Astrocyte (in vitro differentiated cells and primary cell): ENCODE measurements around the gene SETD1B. TPM values are rescaled to one million over a fixed set of nuclear protein-coding genes. Genes with fewer than 3 reads are reported as not detected.

ENCODE experiments used
- DNase-seq: peaks from one replicate; pipeline ENCODE4 v3.0.0-alpha.2; 2010; ENCODE audit warnings: low read depth
- FAIRE-seq: peaks from 2 replicates; lab custom pipeline; 2011; peaks lifted over from hg19 to GRCh38; lab: Jason Lieb, UNC
- H2AFZ ChIP-seq: 2 replicates; pipeline ENCODE4 v1.6.0; 2012; ENCODE audit warnings: low read depth, low read length, inconsistent platforms
- H3K27ac ChIP-seq: 2 replicates; pipeline ENCODE4 v1.5.1; 2011; ENCODE audit warnings: low read depth, low read length, inconsistent platforms
- H3K27me3 ChIP-seq: 2 replicates; pipeline ENCODE4 v1.6.0; 2011; ENCODE audit warnings: low read length, inconsistent platforms; ENCODE audit not compliant: insufficient read depth
- H3K36me3 ChIP-seq: 2 replicates; pipeline ENCODE4 v1.5.1; 2011; ENCODE audit warnings: low read length, inconsistent platforms; ENCODE audit not compliant: insufficient read depth
- H3K4me1 ChIP-seq: 2 replicates; pipeline ENCODE4 v1.5.1; 2011; ENCODE audit warnings: low read length, inconsistent platforms; ENCODE audit not compliant: insufficient read depth
- H3K4me2 ChIP-seq: 2 replicates; pipeline ENCODE4 v1.6.0; 2012; ENCODE audit warnings: low read length, inconsistent platforms
- H3K4me3 ChIP-seq: 2 replicates; pipeline ENCODE4 v1.5.1; 2011; ENCODE audit warnings: low read depth, mild to moderate bottlenecking, low read length, inconsistent platforms; ENCODE audit not compliant: insufficient read depth
- H3K79me2 ChIP-seq: 2 replicates; pipeline ENCODE4 v1.6.0; 2012; ENCODE audit warnings: mild to moderate bottlenecking, low read length, inconsistent platforms; ENCODE audit not compliant: insufficient read depth
- H3K9ac ChIP-seq: 2 replicates; pipeline ENCODE4 v1.6.0; 2012; ENCODE audit warnings: mild to moderate bottlenecking, low read length, inconsistent platforms
- H3K9me3 ChIP-seq: 2 replicates; pipeline ENCODE4 v1.5.1; 2012; ENCODE audit warnings: low read depth, mild to moderate bottlenecking, low read length, inconsistent platforms; ENCODE audit not compliant: insufficient read depth
- H4K20me1 ChIP-seq: 2 replicates; pipeline ENCODE4 v1.6.0; 2012; ENCODE audit warnings: low read length, inconsistent platforms; ENCODE audit not compliant: insufficient read depth
- H3K27ac Mint-ChIP-seq: one replicate; pipeline ENCODE4 v1.8.0; 2021; ENCODE audit warnings: mild to moderate bottlenecking, mixed read lengths; ENCODE audit not compliant: unreplicated experiment
- H3K27me3 Mint-ChIP-seq: one replicate; pipeline ENCODE4 v1.8.0; 2021; ENCODE audit warnings: low read depth, mixed read lengths; ENCODE audit not compliant: unreplicated experiment
- H3K36me3 Mint-ChIP-seq: one replicate; pipeline ENCODE4 v1.8.0; 2021; ENCODE audit warnings: low read depth, mixed read lengths; ENCODE audit not compliant: unreplicated experiment
- H3K4me1 Mint-ChIP-seq: one replicate; pipeline ENCODE4 v1.8.0; 2021; ENCODE audit warnings: low read depth, mixed read lengths; ENCODE audit not compliant: unreplicated experiment
- H3K4me3 Mint-ChIP-seq: one replicate; pipeline ENCODE4 v1.8.0; 2021; ENCODE audit warnings: mild to moderate bottlenecking, moderate library complexity, mixed read lengths; ENCODE audit not compliant: unreplicated experiment
- H3K9me3 Mint-ChIP-seq: one replicate; pipeline ENCODE4 v1.8.0; 2021; ENCODE audit warnings: mild to moderate bottlenecking, mixed read lengths; ENCODE audit not compliant: unreplicated experiment
- EZH2 ChIP-seq: IDR thresholded peaks from 2 replicates; pipeline ENCODE4 v1.6.1; 2012; ENCODE audit warnings: mild to moderate bottlenecking, low read length, inconsistent platforms; ENCODE audit not compliant: insufficient read depth
- total RNA-seq: library from RNA; stranded (reverse); gene quantifications from 2 replicates; pipeline ENCODE4 v1.2.1, GENCODE V29; 2021
- TF ChIP-seq, protein P1 (sequence below): IDR thresholded peaks from 2 replicates; pipeline ENCODE4 v1.5.1; 2011; ENCODE audit warnings: low read depth, mild to moderate bottlenecking, inconsistent platforms, low read length, moderate library complexity; ENCODE audit not compliant: insufficient read depth

SETD1B gene
- total RNA-seq, 1 donor from 2014 or later, result 24.0 TPM

DNA sequence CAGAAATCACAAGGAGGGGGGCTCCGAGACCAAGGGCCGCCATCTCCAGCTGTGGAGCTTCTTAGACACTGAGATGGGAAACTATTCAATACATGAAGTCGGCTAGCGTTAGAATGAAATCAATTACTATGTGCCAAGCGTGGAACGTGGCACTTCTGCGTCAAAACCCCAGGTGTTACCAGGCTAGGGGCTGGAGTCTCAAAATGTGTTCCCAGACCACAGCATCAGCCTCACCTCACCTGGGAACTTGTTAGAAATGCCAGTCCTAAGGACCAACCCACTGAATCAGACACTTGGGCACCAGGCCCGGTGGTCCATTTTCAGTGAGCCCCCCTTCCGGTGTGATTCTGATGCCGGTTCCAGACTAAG, 5.0 kb upstream of the SETD1B start:
- TF ChIP-seq, protein P1, sequence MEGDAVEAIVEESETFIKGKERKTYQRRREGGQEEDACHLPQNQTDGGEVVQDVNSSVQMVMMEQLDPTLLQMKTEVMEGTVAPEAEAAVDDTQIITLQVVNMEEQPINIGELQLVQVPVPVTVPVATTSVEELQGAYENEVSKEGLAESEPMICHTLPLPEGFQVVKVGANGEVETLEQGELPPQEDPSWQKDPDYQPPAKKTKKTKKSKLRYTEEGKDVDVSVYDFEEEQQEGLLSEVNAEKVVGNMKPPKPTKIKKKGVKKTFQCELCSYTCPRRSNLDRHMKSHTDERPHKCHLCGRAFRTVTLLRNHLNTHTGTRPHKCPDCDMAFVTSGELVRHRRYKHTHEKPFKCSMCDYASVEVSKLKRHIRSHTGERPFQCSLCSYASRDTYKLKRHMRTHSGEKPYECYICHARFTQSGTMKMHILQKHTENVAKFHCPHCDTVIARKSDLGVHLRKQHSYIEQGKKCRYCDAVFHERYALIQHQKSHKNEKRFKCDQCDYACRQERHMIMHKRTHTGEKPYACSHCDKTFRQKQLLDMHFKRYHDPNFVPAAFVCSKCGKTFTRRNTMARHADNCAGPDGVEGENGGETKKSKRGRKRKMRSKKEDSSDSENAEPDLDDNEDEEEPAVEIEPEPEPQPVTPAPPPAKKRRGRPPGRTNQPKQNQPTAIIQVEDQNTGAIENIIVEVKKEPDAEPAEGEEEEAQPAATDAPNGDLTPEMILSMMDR, result no peak
- TF ChIP-seq EZH2, result no peak
- peaks cover 36% of the 10 kb centered on the region for H3K4me1 Mint-ChIP-seq
- H3K4me3 ChIP-seq, result peak overlapping the region; percentile 46
- H3K4me3 Mint-ChIP-seq, result peak overlapping the region; percentile 86
- peaks cover 65% of the 10 kb centered on the region for H3K79me2 ChIP-seq
- H3K4me2 ChIP-seq, result peak overlapping the region; percentile 91
- H3K27me3 Mint-ChIP-seq, result no peaks in the 10 kb centered on the region
- H3K36me3 ChIP-seq, result no peaks in the 10 kb centered on the region
- H4K20me1 ChIP-seq, result peaks cover 25% of the 10 kb centered on the region
- no peak overlapping the region for H2AFZ ChIP-seq
- DNase-seq (no peak), FAIRE-seq (no peak)
- H3K9me3 Mint-ChIP-seq, result no peaks in the 10 kb centered on the region
- H3K36me3 Mint-ChIP-seq, result peaks cover 3% of the 10 kb centered on the region
- peak overlapping the region; percentile 84 for H3K27ac Mint-ChIP-seq
- no peaks in the 10 kb centered on the region for H3K9me3 ChIP-seq
- H3K4me1 ChIP-seq, result peaks cover 64% of the 10 kb centered on the region
- H3K27me3 ChIP-seq, result no peaks in the 10 kb centered on the region
- H3K27ac ChIP-seq, result peak overlapping the region; percentile 69
- H3K9ac ChIP-seq, result peak overlapping the region; percentile 74

DNA sequence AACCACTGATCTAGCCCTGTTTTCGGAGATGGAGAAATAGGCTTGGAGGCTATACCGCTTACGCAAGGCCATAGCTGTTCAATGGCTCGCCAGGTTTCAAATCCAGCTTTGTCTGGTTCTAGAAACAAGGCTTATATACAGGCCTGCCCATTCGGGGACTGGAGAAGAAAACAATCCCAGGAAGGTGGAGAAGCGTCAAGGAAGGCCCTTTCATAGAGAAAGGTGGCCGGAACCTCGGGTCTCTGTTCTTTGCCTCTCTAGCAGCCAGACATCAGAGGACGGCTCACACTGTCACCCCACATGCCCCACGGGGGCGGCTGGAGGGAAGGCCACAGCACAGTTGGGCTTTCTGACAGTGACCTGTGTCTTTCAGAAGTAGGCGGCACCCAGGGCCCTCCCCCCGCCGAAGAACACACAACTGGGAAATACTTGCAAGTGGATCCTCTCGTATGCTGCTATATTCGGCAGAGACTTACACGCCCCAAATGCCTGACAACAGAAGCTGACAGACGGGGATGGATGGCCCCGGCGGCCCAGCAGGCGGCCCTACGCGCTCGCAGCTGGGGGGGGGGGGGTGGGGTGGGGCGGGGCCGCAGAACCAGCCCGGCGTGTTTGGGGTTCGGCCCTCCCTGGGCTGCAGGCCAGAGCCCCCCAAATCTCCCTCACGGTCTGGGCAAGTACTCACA, 4.5 kb upstream of the SETD1B start:
- Mint-ChIP-seq H3K36me3 (peaks cover 3% of the 10 kb centered on the region), H3K4me1 (peaks cover 35% of the 10 kb centered on the region), H3K27me3 (no peaks in the 10 kb centered on the region), H3K4me3 (peak overlapping the region; percentile 86), H3K9me3 (no peaks in the 10 kb centered on the region), H3K27ac (peak overlapping the region; percentile 90)
- H3K4me2 ChIP-seq, result peak overlapping the region; percentile 91
- no peaks in the 10 kb centered on the region for H3K9me3 ChIP-seq
- peak overlapping the region; percentile 99 for H3K27ac ChIP-seq
- H3K27me3 ChIP-seq, result no peaks in the 10 kb centered on the region
- H3K9ac ChIP-seq, result peak overlapping the region; percentile 100
- no peak overlapping the region for H2AFZ ChIP-seq
- H3K4me3 ChIP-seq, result peak overlapping the region; percentile 65
- TF ChIP-seq, protein P1, result no peak
- no peak for TF ChIP-seq EZH2
- no peak for FAIRE-seq
- no peaks in the 10 kb centered on the region for H3K36me3 ChIP-seq
- H3K79me2 ChIP-seq, result peaks cover 65% of the 10 kb centered on the region
- H4K20me1 ChIP-seq, result peaks cover 25% of the 10 kb centered on the region
- DNase-seq, result peak; percentile 86
- peaks cover 60% of the 10 kb centered on the region for H3K4me1 ChIP-seq
